ENCODE data around the gene TMEM120B. TPM values are rescaled to one million over a fixed set of nuclear protein-coding genes. Genes with fewer than 3 reads are reported as not detected.

Gene TMEM120B
- total RNA-seq, 1 experiment from 2014 or later: 20.5 TPM

DNA sequence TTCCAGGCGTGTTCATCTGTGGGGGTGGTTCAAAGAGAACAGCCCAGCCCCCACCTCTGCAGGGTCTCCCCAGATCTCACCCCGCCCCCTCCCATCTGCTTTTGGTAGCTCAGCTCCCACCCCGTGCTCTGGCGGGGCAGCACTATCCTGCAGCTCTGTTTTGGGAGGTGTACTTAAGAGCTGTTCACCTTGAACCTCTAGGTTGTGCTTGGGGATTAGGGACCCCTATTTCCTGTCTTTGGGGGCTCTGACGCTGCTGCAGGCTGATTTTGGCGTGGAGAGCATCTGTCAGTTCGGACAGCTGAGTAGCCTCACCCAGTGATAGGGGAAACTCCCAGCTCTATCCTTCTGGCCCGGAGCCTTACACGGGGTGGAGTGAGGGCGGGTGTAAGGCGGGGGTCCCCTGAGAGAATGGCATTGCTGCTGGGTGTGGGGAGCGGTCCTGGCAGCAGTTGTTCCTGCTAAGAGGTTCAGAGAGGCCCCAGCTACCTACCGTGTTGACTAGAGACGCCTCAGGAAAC, 765 bp downstream of the TMEM120B start:
- peaks cover 50% of the 10 kb centered on the region for H3K79me2 ChIP-seq (ENCODE audit: insufficient read depth, low read length)
- H3K4me2 ChIP-seq (ENCODE audit: low read length): peak overlapping the region; percentile 99
- ATAC-seq: peak; percentile 8; the same call in 1 of the 2 replicates
- DNase-seq (ENCODE audit: low read depth, low spot score): no peak
- intact Hi-C loops (cut with micrococcal nuclease): no loop called here
- peak overlapping the region; percentile 66; the same call in 1 of the 2 replicates for H3K27ac ChIP-seq (ENCODE audit: low read depth, low read length)
- TF ChIP-seq EZH2phosphoT487 (IDR thresholded peaks at IDR 0.05; ENCODE audit: borderline replicate concordance): no peak
- TF ChIP-seq EZH2 (IDR thresholded peaks at IDR 0.05): no peak
- no peak for TF ChIP-seq CBX3 (IDR thresholded peaks at IDR 0.05; ENCODE audit: low read depth)
- no peak for TF ChIP-seq TCF7L2 (IDR thresholded peaks at IDR 0.05; ENCODE audit: borderline replicate concordance, extremely low read depth, insufficient read depth, insufficient read length)
- no peak for TF ChIP-seq POLR2AphosphoS5 (IDR thresholded peaks at IDR 0.05; ENCODE audit: low read depth, low read length)
- no peak for TF ChIP-seq SRF (IDR thresholded peaks at IDR 0.05; ENCODE audit: low read depth)
- TF ChIP-seq EGR1 (IDR thresholded peaks at IDR 0.05; ENCODE audit: low read depth): no peak
- TF ChIP-seq CTCF (IDR thresholded peaks at IDR 0.05 in 2 of 3, conservative IDR thresholded peaks at IDR 0.05 in 1 of 3; ENCODE audit: borderline replicate concordance in 1 of 3, insufficient read depth in 1 of 3, low read depth in 2 of 3, low read length in 2 of 3): no peak; a peak in 1 of 6 replicates
- TF ChIP-seq RAD21 (IDR thresholded peaks at IDR 0.05; ENCODE audit: low read depth): no peak
- H3K9me3 ChIP-seq (ENCODE audit: control insufficient read depth in 1 of 2, insufficient read depth in 1 of 2, low read depth in 1 of 2, low read length in 2 of 2): no peaks in the 10 kb centered on the region
- no TSS peak for BruUV-seq (replicated peaks)
- H3K4me3 ChIP-seq (replicated peaks in 1 of 2; ENCODE audit: low read depth in 1 of 2, low read length in 2 of 2): peak overlapping the region; percentile 89 to 94
- H3K27me3 ChIP-seq (ENCODE audit: insufficient read depth, low read length): no peaks in the 10 kb centered on the region
- peak overlapping the region; percentile 95 for H3K9ac ChIP-seq (ENCODE audit: low read length)
- ChIA-PET RAD21 (ENCODE audit: low non-redundant PET in 1 of 2, low total read pairs in 2 of 2, uncharacterized antibody in 2 of 2, unreplicated experiment in 2 of 2) (interaction anchor here in 1 of 2 experiments (1.5 kb wide), 1 partner anchor 52 kb away, joined by 3 read pairs; no protein-coding TSS in a partner anchor), POLR2A (no interaction called here), CTCF (interaction anchor here (1.1 to 3.4 kb wide), 2 partner anchors 82 to 87 kb away, joined by 3 to 20 read pairs; partner anchors contain the start of genes ORAI1 and RHOF)
- H3K4me1 ChIP-seq (ENCODE audit: control insufficient read depth in 1 of 2, insufficient read depth in 2 of 2, low read length in 2 of 2): peaks cover 10 to 51% of the 10 kb centered on the region in 2 experiments; a peak in 3 of 4 replicates
- H2AFZ ChIP-seq (ENCODE audit: low read depth, low read length, poor library complexity, severe bottlenecking): no peak overlapping the region
- no peaks in the 10 kb centered on the region for H4K20me1 ChIP-seq (ENCODE audit: insufficient read depth)
- H3K36me3 ChIP-seq (ENCODE audit: control insufficient read depth in 1 of 2, insufficient read depth in 2 of 2, low read length in 2 of 2): peaks cover 0 to 5% of the 10 kb centered on the region in 2 experiments; a peak in 1 of 4 replicates
- H3K9me2 ChIP-seq (ENCODE audit: insufficient read depth): no peaks in the 10 kb centered on the region

All from HCT116 (cell line).